NT2/D1 (cell line): ENCODE data around the gene TMCC2.
"Not testable (repeated sequence)": the region's sequence is repeated elsewhere in the genome, so short reads cannot be mapped to it uniquely, and the experiment has no call there.

ENCODE experiments used
- SUZ12 ChIP-seq: IDR thresholded peaks from 2 replicates; pipeline ENCODE4 v1.6.1; 2011; ENCODE audit not compliant: insufficient read length, insufficient read depth; ENCODE audit errors: extremely low read depth
- YY1 ChIP-seq: IDR thresholded peaks from 2 replicates; pipeline ENCODE4 v1.6.1; 2011; ENCODE audit not compliant: insufficient read length, insufficient read depth
- ZNF274 ChIP-seq: IDR thresholded peaks from 2 replicates; pipeline ENCODE4 v1.6.1; 2011; ENCODE audit warnings: mild to moderate bottlenecking, low read depth, low read length

- not testable (repeated sequence) for TF ChIP-seq SUZ12, YY1, ZNF274
Measured at GRCh38 chr1:205297546-205298177, 69.9 kb downstream of the TMCC2 start.
